ENCODE results near the gene CBLIF.
"Not testable (repeated sequence)": the region's sequence is repeated elsewhere in the genome, so short reads cannot be mapped to it uniquely, and the experiment has no call there.

Gene CBLIF

DNA sequence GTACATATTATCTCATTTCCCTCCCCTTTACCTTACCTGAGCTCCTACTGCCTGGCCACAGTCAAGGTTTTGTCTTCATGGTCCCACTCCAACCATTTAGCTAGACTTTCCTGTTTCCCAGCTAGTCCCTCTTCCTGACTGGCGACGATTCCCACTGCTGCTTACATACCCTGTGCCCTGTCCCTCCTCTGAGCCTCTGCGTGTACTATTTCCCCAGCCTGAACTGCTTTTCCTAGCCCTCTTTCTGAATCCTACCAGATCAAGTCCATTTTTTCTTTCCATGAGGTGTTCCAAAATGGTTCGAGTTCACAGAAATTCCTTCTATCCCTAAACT lies 58.1 kb downstream of the CBLIF start:
- Histone ChIP-seq H2AFZ (ENCODE audit: low read length) (no peak overlapping the region), H3K9ac (ENCODE audit: low read depth, low read length, poor library complexity, severe bottlenecking) (no peak overlapping the region), H3K9me2 (replicated peaks; ENCODE audit: low read depth, low read length) (no peaks in the 10 kb centered on the region), H3F3A (ENCODE audit: low read depth) (no peaks in the 10 kb centered on the region), H4K20me1 (ENCODE audit: insufficient read depth, low read length, poor library complexity, severe bottlenecking) (no peaks in the 10 kb centered on the region), H3K4me1 (ENCODE audit: insufficient read depth, low read length, poor library complexity, severe bottlenecking) (peaks cover 10% of the 10 kb centered on the region), H3K9me3 (ENCODE audit: insufficient read depth, low read depth, low read length) (no peaks in the 10 kb centered on the region), H3K27me3 (ENCODE audit: insufficient read depth, low read length, poor library complexity, severe bottlenecking) (no peaks in the 10 kb centered on the region), H3K4me2 (ENCODE audit: low read depth, low read length, poor library complexity, severe bottlenecking) (no peak overlapping the region), H3K79me2 (ENCODE audit: insufficient read depth, low read length) (no peaks in the 10 kb centered on the region), H3K36me3 (ENCODE audit: insufficient read depth, low read length) (peaks cover 10% of the 10 kb centered on the region; the same call in 1 of the 2 replicates), H3K4me3 (ENCODE audit: low read length, poor library complexity, severe bottlenecking) (no peak overlapping the region)
- TF ChIP-seq, protein P1, sequence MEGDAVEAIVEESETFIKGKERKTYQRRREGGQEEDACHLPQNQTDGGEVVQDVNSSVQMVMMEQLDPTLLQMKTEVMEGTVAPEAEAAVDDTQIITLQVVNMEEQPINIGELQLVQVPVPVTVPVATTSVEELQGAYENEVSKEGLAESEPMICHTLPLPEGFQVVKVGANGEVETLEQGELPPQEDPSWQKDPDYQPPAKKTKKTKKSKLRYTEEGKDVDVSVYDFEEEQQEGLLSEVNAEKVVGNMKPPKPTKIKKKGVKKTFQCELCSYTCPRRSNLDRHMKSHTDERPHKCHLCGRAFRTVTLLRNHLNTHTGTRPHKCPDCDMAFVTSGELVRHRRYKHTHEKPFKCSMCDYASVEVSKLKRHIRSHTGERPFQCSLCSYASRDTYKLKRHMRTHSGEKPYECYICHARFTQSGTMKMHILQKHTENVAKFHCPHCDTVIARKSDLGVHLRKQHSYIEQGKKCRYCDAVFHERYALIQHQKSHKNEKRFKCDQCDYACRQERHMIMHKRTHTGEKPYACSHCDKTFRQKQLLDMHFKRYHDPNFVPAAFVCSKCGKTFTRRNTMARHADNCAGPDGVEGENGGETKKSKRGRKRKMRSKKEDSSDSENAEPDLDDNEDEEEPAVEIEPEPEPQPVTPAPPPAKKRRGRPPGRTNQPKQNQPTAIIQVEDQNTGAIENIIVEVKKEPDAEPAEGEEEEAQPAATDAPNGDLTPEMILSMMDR (conservative IDR thresholded peaks at IDR 0.05; ENCODE audit: low read length): no peak
- TF ChIP-seq EZH2phosphoT487 (IDR thresholded peaks at IDR 0.05; ENCODE audit: borderline replicate concordance): no peak

DNA sequence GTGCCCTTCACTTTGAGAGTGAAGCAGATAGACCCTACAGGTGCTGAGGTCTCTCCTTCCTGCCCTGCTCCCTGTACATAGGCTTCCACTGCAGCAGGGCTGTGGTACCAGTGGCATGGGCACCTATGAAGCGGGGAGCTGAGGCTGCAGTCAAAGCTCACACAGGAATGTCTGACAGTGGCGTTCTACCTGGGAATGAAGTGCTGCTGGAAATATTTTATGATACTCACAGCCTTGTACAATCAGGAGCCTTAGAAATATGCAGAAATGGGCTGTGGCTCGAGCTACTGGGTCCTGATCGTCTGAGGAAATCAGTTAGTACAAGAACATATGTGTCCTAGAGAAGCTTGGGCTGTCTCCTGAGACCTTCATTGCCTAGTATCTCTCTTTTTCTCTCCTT lies 59.5 kb downstream of the CBLIF start:
- H3K9me2 ChIP-seq (replicated peaks; ENCODE audit: low read depth, low read length): no peaks in the 10 kb centered on the region
- TF ChIP-seq, protein P1 (conservative IDR thresholded peaks at IDR 0.05; ENCODE audit: low read length): no peak
- no peak for TF ChIP-seq EZH2phosphoT487 (IDR thresholded peaks at IDR 0.05; ENCODE audit: borderline replicate concordance)
- H3K36me3 ChIP-seq (ENCODE audit: insufficient read depth, low read length): peaks cover 10% of the 10 kb centered on the region; the same call in 1 of the 2 replicates
- no peak overlapping the region for H3K4me3 ChIP-seq (ENCODE audit: low read length, poor library complexity, severe bottlenecking)
- peaks cover 7% of the 10 kb centered on the region for H3K4me1 ChIP-seq (ENCODE audit: insufficient read depth, low read length, poor library complexity, severe bottlenecking)
- H3K9me3 ChIP-seq (ENCODE audit: insufficient read depth, low read depth, low read length): no peaks in the 10 kb centered on the region
- no peaks in the 10 kb centered on the region for H3K79me2 ChIP-seq (ENCODE audit: insufficient read depth, low read length)
- no peaks in the 10 kb centered on the region for H4K20me1 ChIP-seq (ENCODE audit: insufficient read depth, low read length, poor library complexity, severe bottlenecking)
- no peaks in the 10 kb centered on the region for H3K27me3 ChIP-seq (ENCODE audit: insufficient read depth, low read length, poor library complexity, severe bottlenecking)
- H3K4me2 ChIP-seq (ENCODE audit: low read depth, low read length, poor library complexity, severe bottlenecking): no peak overlapping the region
- H2AFZ ChIP-seq (ENCODE audit: low read length): no peak overlapping the region
- H3K9ac ChIP-seq (ENCODE audit: low read depth, low read length, poor library complexity, severe bottlenecking): no peak overlapping the region
- H3F3A ChIP-seq (ENCODE audit: low read depth): no peaks in the 10 kb centered on the region

DNA sequence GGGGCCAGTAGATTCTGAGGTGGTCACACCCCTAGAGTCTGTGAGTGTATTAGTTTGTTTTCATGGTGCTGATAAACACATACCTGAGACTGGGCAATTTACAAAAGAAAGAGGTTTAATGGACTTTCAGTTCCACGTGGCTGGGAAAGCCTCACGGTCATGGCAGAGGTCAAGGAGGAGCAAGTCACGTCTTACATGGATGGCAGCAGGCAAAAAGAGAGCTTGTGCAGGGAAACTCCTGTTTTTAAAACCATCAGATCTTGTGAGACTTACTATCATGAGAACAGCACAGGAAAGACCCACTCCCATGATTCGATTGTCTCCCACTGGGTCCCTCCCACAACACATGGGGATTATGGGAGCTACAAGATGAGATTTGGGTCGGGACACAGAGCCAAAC lies 60.9 kb downstream of the CBLIF start:
- not testable (repeated sequence) for H3K4me2 ChIP-seq (ENCODE audit: low read depth, low read length, poor library complexity, severe bottlenecking); H3K4me3 ChIP-seq (ENCODE audit: low read length, poor library complexity, severe bottlenecking); H3K9me3 ChIP-seq (ENCODE audit: insufficient read depth, low read depth, low read length)

DNA sequence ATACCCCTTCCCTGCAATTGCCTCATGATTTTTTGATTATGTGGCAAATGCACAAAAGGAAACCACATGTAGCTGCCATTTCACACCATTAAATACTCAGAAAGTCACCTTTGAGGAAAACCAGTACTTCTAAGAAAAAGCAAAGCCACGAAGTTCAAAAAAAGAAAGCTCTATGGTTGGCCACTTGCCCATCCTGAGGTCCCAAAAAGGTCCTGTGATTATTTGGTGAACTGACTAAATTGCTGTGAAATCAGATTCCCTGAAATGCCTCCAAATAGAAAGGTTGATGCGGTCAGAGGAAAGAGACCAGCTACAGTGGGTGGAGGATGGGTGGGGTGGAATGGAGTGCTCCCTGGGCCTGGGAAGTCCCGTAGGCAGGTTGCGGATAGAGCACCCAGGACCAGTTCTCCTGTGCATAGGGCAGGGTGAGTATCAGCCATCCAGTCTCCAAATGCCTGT lies 61.6 kb downstream of the CBLIF start:
- TF ChIP-seq EZH2phosphoT487 (IDR thresholded peaks at IDR 0.05; ENCODE audit: borderline replicate concordance): no peak
- TF ChIP-seq, protein P1 (conservative IDR thresholded peaks at IDR 0.05; ENCODE audit: low read length): no peak
- Histone ChIP-seq H3F3A (ENCODE audit: low read depth) (no peaks in the 10 kb centered on the region), H3K79me2 (ENCODE audit: insufficient read depth, low read length) (no peaks in the 10 kb centered on the region), H3K27me3 (ENCODE audit: insufficient read depth, low read length, poor library complexity, severe bottlenecking) (no peaks in the 10 kb centered on the region), H3K36me3 (ENCODE audit: insufficient read depth, low read length) (peaks cover 4% of the 10 kb centered on the region; the same call in 1 of the 2 replicates), H3K4me1 (ENCODE audit: insufficient read depth, low read length, poor library complexity, severe bottlenecking) (peaks cover 7% of the 10 kb centered on the region), H3K4me3 (ENCODE audit: low read length, poor library complexity, severe bottlenecking) (no peak overlapping the region), H4K20me1 (ENCODE audit: insufficient read depth, low read length, poor library complexity, severe bottlenecking) (no peaks in the 10 kb centered on the region), H3K9me2 (replicated peaks; ENCODE audit: low read depth, low read length) (no peaks in the 10 kb centered on the region), H2AFZ (ENCODE audit: low read length) (no peak overlapping the region), H3K9me3 (ENCODE audit: insufficient read depth, low read depth, low read length) (no peaks in the 10 kb centered on the region), H3K4me2 (ENCODE audit: low read depth, low read length, poor library complexity, severe bottlenecking) (no peak overlapping the region), H3K9ac (ENCODE audit: low read depth, low read length, poor library complexity, severe bottlenecking) (no peak overlapping the region)

More for the DNA sequence above, 60.9 kb downstream of the CBLIF start:
- H3K27me3 ChIP-seq (ENCODE audit: insufficient read depth, low read length, poor library complexity, severe bottlenecking); H3K79me2 ChIP-seq (ENCODE audit: insufficient read depth, low read length); H3K9ac ChIP-seq (ENCODE audit: low read depth, low read length, poor library complexity, severe bottlenecking); H4K20me1 ChIP-seq (ENCODE audit: insufficient read depth, low read length, poor library complexity, severe bottlenecking); H3K36me3 ChIP-seq (ENCODE audit: insufficient read depth, low read length); H3K4me1 ChIP-seq (ENCODE audit: insufficient read depth, low read length, poor library complexity, severe bottlenecking); H2AFZ ChIP-seq (ENCODE audit: low read length); H3F3A ChIP-seq (ENCODE audit: low read depth); H3K9me2 ChIP-seq (replicated peaks; ENCODE audit: low read depth, low read length): not testable (repeated sequence)
